Measurements from ENCODE around the gene NUCKS1. TPM values are rescaled to one million over a fixed set of nuclear protein-coding genes. Genes with fewer than 3 reads are reported as not detected.
A peak's percentile ranks its signal among the peaks of the same experiment; 100 is the strongest.

The NUCKS1 gene
- total and polyA plus RNA-seq, 2 of the 13 experiments (the other 11 are each of a cell fraction or from before 2014, with no cell fraction given), result 35.5 to 117 TPM

- peak; percentile 98 for TF ChIP-seq PPARG (CRISPR knock-in tag; conservative IDR thresholded peaks at IDR 0.05)
- no peak for TF ChIP-seq ZNF737 (CRISPR knock-in tag; IDR thresholded peaks at IDR 0.05; ENCODE audit: borderline replicate concordance)
- TF ChIP-seq RNF2 (conservative IDR thresholded peaks at IDR 0.05; ENCODE audit: low read depth), result no peak
- no peak for TF ChIP-seq NR2F2 (IDR thresholded peaks at IDR 0.05; ENCODE audit: borderline replicate concordance, low read depth)
- TF ChIP-seq GABPA (IDR thresholded peaks at IDR 0.05; ENCODE audit: low read depth, low read length), result no peak
- peak; percentile 50 for TF ChIP-seq GABPA (CRISPR knock-in tag; IDR thresholded peaks at IDR 0.05; ENCODE audit: low read depth)
- TF ChIP-seq, protein P1, sequence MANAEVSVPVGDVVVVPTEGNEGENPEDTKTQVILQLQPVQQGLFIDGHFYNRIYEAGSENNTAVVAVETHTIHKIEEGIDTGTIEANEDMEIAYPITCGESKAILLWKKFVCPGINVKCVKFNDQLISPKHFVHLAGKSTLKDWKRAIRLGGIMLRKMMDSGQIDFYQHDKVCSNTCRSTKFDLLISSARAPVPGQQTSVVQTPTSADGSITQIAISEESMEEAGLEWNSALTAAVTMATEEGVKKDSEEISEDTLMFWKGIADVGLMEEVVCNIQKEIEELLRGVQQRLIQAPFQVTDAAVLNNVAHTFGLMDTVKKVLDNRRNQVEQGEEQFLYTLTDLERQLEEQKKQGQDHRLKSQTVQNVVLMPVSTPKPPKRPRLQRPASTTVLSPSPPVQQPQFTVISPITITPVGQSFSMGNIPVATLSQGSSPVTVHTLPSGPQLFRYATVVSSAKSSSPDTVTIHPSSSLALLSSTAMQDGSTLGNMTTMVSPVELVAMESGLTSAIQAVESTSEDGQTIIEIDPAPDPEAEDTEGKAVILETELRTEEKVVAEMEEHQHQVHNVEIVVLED (CRISPR knock-in tag; IDR thresholded peaks at IDR 0.05; ENCODE audit: borderline replicate concordance), result no peak
- TF ChIP-seq FOSL2 (CRISPR knock-in tag; IDR thresholded peaks at IDR 0.05), result peak; percentile 92
- TF ChIP-seq ZNF777 (CRISPR knock-in tag; IDR thresholded peaks at IDR 0.05), result no peak
- no peak for TF ChIP-seq ZNF546 (CRISPR knock-in tag; conservative IDR thresholded peaks at IDR 0.05)
- TF ChIP-seq, protein P2, sequence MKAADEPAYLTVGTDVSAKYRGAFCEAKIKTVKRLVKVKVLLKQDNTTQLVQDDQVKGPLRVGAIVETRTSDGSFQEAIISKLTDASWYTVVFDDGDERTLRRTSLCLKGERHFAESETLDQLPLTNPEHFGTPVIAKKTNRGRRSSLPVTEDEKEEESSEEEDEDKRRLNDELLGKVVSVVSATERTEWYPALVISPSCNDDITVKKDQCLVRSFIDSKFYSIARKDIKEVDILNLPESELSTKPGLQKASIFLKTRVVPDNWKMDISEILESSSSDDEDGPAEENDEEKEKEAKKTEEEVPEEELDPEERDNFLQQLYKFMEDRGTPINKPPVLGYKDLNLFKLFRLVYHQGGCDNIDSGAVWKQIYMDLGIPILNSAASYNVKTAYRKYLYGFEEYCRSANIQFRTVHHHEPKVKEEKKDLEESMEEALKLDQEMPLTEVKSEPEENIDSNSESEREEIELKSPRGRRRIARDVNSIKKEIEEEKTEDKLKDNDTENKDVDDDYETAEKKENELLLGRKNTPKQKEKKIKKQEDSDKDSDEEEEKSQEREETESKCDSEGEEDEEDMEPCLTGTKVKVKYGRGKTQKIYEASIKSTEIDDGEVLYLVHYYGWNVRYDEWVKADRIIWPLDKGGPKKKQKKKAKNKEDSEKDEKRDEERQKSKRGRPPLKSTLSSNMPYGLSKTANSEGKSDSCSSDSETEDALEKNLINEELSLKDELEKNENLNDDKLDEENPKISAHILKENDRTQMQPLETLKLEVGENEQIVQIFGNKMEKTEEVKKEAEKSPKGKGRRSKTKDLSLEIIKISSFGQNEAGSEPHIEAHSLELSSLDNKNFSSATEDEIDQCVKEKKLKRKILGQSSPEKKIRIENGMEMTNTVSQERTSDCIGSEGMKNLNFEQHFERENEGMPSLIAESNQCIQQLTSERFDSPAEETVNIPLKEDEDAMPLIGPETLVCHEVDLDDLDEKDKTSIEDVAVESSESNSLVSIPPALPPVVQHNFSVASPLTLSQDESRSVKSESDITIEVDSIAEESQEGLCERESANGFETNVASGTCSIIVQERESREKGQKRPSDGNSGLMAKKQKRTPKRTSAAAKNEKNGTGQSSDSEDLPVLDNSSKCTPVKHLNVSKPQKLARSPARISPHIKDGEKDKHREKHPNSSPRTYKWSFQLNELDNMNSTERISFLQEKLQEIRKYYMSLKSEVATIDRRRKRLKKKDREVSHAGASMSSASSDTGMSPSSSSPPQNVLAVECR (CRISPR knock-in tag; IDR thresholded peaks at IDR 0.05; ENCODE audit: borderline replicate concordance), result 0 out of 2 replicates have a peak, but pooled peaks have one; percentile 40
- TF ChIP-seq ZNF577 (CRISPR knock-in tag; IDR thresholded peaks at IDR 0.05; ENCODE audit: borderline replicate concordance, low read depth), result no peak
- no peak for TF ChIP-seq FLYWCH1 (CRISPR knock-in tag; IDR thresholded peaks at IDR 0.05)
- TF ChIP-seq E2F5 (CRISPR knock-in tag; conservative IDR thresholded peaks at IDR 0.05), result no peak
- TF ChIP-seq RBM22 (optimal IDR thresholded peaks at IDR 0.05; ENCODE audit: low read length), result no peak
- TF ChIP-seq TCF7L2 (IDR thresholded peaks at IDR 0.05; ENCODE audit: low read depth, low read length), result no peak
- TF ChIP-seq FOXA3 (CRISPR knock-in tag; IDR thresholded peaks at IDR 0.05), result peak; percentile 26; the same call in 1 of the 2 replicates
- no peak for TF ChIP-seq ZNF614 (CRISPR knock-in tag; IDR thresholded peaks at IDR 0.05; ENCODE audit: borderline replicate concordance)
- TF ChIP-seq SP5 (CRISPR knock-in tag; IDR thresholded peaks at IDR 0.05; ENCODE audit: borderline replicate concordance, low read depth), result no peak
- no peak for TF ChIP-seq MYNN (CRISPR knock-in tag; IDR thresholded peaks at IDR 0.05; ENCODE audit: low read depth)
- no peak for TF ChIP-seq ZFP37 (CRISPR knock-in tag; IDR thresholded peaks at IDR 0.05; ENCODE audit: borderline replicate concordance)
- 0 out of 2 replicates have a peak, but pooled peaks have one; percentile 20 for TF ChIP-seq BCL6 (CRISPR knock-in tag; IDR thresholded peaks at IDR 0.05)
- no peak for TF ChIP-seq KAT2B (IDR thresholded peaks at IDR 0.05; ENCODE audit: borderline replicate concordance, low read depth, low read length)
- no peak for TF ChIP-seq ZNF75D (CRISPR knock-in tag; IDR thresholded peaks at IDR 0.05; ENCODE audit: borderline replicate concordance)
- no peak for TF ChIP-seq SCMH1 (CRISPR knock-in tag; IDR thresholded peaks at IDR 0.05; ENCODE audit: borderline replicate concordance)
- TF ChIP-seq ZNF3 (CRISPR knock-in tag; IDR thresholded peaks at IDR 0.05), result no peak
Measured at GRCh38 chr1:205664399-205665017, 85.5 kb downstream of the NUCKS1 start (continued).

Measured in HepG2 (cell line).